ENCODE data around the gene HCRTR2. TPM values are rescaled to one million over a fixed set of nuclear protein-coding genes. Genes with fewer than 3 reads are reported as not detected.
"Not testable (repeated sequence)": the region's sequence is repeated elsewhere in the genome, so short reads cannot be mapped to it uniquely, and the experiment has no call there.

Gene HCRTR2
- total RNA-seq, 2 donors from 2014 or later = not detected

DNA sequence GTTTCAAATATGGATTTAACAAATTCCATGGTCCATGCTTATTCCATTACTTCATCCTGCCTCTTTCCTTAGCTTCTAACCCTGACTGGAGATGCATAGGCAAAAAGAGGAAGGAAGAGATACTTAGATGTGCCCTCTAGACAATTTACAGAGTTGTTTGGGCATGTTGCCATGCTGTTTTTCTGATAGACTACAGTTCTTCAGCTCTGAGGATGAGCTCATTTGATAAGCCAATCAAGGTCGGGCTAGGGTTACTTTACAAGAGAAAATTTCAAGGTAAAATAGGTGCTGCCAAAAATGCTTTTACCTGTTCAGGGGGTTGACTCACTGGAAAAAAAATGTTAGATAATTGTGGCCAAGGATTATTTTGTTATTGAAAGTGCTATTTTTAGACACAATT is 5.9 kb downstream of the HCRTR2 start:
- H3K27ac Mint-ChIP-seq = no peak overlapping the region
- H3K9me3 Mint-ChIP-seq = peaks cover 4% of the 10 kb centered on the region in 2 donors
- H3K4me3 Mint-ChIP-seq = no peak overlapping the region
- no peak for DNase-seq
- ATAC-seq (replicated peaks in 1 of 2) = no peak
- H3K27me3 Mint-ChIP-seq (ENCODE audit: low read depth) = peaks cover 7% of the 10 kb centered on the region
- H3K36me3 Mint-ChIP-seq (ENCODE audit: insufficient read depth in 2 of 2) = peaks cover 0 to 1% of the 10 kb centered on the region in 2 donors
- no peaks in the 10 kb centered on the region for H3K4me1 Mint-ChIP-seq (ENCODE audit: low read depth)

DNA sequence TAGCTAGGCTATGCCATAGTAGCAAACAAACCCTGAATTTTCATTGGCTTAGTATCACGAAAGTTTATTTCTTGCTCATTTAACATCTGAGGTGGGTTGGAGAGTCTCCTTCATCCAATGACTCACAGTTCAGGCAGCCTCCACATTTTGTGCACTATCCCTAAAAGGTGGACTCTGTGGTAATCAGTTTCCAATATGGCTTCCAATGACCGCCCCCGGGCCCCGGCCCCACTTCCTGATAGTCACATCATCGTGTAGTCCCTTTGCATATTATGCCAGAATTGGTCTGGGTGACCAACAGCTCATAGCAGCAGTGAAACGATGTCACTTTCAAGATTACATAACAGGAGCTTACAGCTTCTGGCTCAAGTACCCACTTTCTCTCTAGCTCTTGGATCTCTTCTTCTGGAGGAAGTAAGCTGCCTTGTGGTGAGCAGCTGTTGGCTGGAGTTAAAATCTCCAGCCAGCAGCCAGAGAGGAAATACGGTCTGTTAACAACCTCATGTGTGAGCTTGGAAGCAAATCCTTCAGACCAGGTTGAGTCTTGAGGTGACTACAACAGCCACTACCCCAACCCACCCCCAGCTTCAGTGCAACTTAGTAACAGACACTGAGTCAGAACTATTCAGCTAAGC is 7.8 kb downstream of the HCRTR2 start:
- Mint-ChIP-seq H3K4me3 (no peak overlapping the region), H3K4me1 (ENCODE audit: low read depth) (no peaks in the 10 kb centered on the region), H3K27ac (no peak overlapping the region), H3K36me3 (ENCODE audit: insufficient read depth in 2 of 2) (peaks cover 0 to 1% of the 10 kb centered on the region in 2 donors), H3K9me3 (peaks cover 4% of the 10 kb centered on the region in 2 donors), H3K27me3 (ENCODE audit: low read depth) (no peaks in the 10 kb centered on the region)
- no peak for ATAC-seq (replicated peaks in 1 of 2)
- DNase-seq = no peak

DNA sequence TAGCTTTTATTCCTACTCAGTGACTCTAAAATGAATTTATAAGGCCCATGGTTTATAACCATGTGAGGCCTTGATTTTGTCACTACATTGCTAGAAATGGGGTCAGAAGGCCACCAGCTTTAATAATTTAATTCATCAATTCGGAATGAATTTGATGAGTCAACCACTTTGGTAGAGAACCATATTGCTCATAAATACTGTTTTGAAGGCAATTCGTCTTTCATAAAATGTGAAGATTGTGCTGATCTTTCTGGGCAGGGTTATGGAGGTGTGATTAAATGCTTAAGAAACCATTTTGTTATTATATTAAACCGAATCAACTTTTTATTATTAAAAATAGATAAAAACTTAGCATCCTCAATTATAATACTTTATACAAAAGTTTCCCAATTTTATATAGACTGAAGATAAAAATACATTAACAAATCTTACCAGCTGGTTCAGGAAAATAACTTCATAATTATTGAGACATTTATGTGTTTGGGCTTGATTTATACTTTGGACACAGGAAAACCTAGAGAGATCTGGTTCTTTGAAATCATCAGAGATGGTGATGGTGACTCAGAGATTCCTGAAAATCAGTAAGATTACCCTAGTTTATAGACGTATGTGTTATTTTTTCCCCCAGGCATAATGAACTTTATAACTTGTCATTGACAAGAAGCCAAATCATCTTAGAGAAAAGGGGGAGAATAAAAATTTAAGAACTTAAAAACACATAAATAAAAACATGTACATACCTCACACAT is 10.6 kb downstream of the HCRTR2 start:
- H3K9me3 Mint-ChIP-seq = peaks cover 4% of the 10 kb centered on the region in 2 donors
- H3K27ac Mint-ChIP-seq = no peak overlapping the region

DNA sequence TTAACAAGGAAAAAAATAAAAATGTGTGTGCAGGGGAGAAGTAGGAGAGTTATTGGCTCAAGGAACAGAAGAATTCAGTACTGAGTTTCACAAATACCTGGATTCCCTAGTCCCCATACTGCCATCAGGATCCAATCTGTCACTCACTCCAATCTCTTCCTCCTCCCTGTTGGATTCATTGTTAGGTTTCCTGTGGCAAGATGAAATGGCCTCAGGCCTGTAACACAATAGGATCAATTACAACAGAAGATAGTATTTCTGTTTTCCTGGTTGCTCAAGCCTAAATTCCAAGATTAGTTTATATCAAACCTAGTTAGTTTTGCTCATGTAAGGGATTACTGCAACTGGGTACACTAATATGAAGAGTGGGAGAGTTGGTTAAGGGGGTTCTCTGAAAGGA is 24.4 kb downstream of the HCRTR2 start:
- no peaks in the 10 kb centered on the region for H3K36me3 Mint-ChIP-seq (ENCODE audit: insufficient read depth in 2 of 2)
- ATAC-seq (replicated peaks in 1 of 2) = no peak
- no peak overlapping the region for H3K27ac Mint-ChIP-seq
- DNase-seq = no peak
- peaks cover 0 to 2% of the 10 kb centered on the region in 2 donors for H3K9me3 Mint-ChIP-seq
- no peaks in the 10 kb centered on the region for H3K27me3 Mint-ChIP-seq (ENCODE audit: low read depth)
- no peaks in the 10 kb centered on the region for H3K4me1 Mint-ChIP-seq (ENCODE audit: low read depth)
- H3K4me3 Mint-ChIP-seq = no peak overlapping the region

More for the DNA sequence above, 10.6 kb downstream of the HCRTR2 start:
- Mint-ChIP-seq H3K4me3 (no peak overlapping the region), H3K27me3 (ENCODE audit: low read depth) (no peaks in the 10 kb centered on the region), H3K4me1 (ENCODE audit: low read depth) (no peaks in the 10 kb centered on the region), H3K36me3 (ENCODE audit: insufficient read depth in 2 of 2) (no peaks in the 10 kb centered on the region)
- ATAC-seq (replicated peaks in 1 of 2) (no peak), DNase-seq (no peak)

DNA sequence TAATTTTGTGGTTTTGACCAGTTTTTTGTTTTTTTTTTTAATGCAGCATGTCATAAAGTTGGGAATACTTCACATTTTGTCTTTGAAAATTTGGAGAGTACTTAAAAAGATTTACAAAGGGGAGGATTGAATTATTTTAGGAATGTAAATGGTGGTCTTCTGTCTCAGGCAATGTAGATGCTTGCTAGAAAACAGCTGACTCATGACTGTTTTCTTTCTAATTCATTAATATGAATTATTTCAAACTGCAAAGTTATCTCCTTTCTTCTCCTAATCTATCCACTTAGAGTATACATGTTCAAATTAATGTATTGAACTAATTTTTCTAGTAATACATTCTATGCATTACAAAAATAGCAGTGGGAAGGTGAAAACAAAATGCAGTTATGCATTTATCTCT is 24.9 kb downstream of the HCRTR2 start:
- ATAC-seq (replicated peaks in 1 of 2) (no peak), DNase-seq (no peak)
- Mint-ChIP-seq H3K36me3 (ENCODE audit: insufficient read depth in 2 of 2) (no peaks in the 10 kb centered on the region), H3K4me3 (no peak overlapping the region), H3K9me3 (peaks cover 0 to 3% of the 10 kb centered on the region in 2 donors), H3K27me3 (ENCODE audit: low read depth) (no peaks in the 10 kb centered on the region), H3K27ac (no peak overlapping the region), H3K4me1 (ENCODE audit: low read depth) (no peaks in the 10 kb centered on the region)

DNA sequence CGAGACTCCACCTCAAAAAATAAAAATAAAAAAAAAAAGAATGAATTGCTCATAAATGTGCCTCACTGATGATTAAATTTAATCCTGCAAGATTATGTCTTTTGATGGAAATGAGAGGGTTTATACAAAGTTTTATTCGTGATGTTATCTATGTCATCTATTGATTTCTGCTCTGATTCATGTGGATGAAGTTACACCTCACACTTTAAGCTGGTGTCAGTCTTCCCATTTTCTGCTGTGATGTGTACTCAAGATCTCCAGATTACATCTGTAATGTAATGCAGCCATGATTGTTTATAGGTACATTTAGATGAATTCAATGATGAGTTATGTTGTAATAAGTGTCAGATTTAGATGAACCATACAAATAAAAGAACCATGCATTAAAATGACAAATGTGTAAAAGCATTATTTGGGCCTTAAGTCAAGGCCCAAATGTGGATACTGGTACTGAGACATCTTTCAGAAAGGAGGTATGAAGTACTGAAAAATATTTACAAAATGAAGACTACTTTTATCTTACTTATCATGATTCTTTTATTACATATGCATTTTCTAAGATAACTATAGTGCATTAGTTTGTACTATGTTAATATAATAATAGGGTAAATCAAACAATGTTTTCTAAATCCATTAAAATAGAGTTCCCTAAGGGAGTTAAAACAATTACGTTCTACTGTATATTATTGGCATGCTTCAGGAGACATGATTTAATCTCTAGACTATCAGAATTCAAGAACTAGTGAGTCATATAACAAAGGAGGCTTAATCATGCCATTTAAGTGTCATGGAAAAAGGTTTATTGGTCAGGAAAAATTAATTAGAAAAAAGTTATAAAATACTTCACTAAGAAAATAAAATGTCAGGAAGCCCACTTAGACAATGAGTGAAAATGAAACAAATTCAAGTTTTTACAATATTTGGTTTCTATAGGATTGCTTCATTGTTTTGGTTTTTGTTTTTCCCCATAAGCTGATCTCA is 34.5 kb downstream of the HCRTR2 start:
- Mint-ChIP-seq H3K36me3 (ENCODE audit: insufficient read depth in 2 of 2) (no peaks in the 10 kb centered on the region), H3K4me3 (no peak overlapping the region), H3K9me3 (peaks cover 0 to 2% of the 10 kb centered on the region in 2 donors), H3K4me1 (ENCODE audit: low read depth) (no peaks in the 10 kb centered on the region), H3K27ac (no peak overlapping the region), H3K27me3 (ENCODE audit: low read depth) (no peaks in the 10 kb centered on the region)
- ATAC-seq (replicated peaks in 1 of 2) (no peak), DNase-seq (no peak)

DNA sequence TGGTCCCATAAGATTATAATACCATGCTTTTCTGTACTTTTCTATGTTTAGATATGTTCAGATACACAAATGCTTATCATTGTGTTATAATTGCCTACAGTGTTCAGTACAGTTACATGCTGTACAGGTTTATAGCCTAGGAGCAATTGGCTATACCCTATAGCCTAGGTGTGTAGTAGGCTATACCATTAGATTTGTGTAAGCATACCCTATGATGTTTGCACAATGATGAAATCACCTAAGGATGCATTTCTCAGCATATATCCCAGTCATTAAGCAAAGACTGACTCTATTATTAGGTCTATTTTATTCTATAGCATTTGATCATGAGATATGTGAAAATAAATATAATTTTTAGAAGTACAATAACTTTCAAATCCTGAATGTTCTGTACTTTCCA is 36.6 kb downstream of the HCRTR2 start:
- Mint-ChIP-seq H3K27me3 (ENCODE audit: low read depth) (no peaks in the 10 kb centered on the region), H3K36me3 (ENCODE audit: insufficient read depth in 2 of 2) (no peaks in the 10 kb centered on the region), H3K9me3 (peaks cover 0 to 4% of the 10 kb centered on the region in 2 donors), H3K4me1 (ENCODE audit: low read depth) (no peaks in the 10 kb centered on the region), H3K4me3 (no peak overlapping the region), H3K27ac (no peak overlapping the region)
- DNase-seq = no peak
- ATAC-seq (replicated peaks in 1 of 2) = no peak

DNA sequence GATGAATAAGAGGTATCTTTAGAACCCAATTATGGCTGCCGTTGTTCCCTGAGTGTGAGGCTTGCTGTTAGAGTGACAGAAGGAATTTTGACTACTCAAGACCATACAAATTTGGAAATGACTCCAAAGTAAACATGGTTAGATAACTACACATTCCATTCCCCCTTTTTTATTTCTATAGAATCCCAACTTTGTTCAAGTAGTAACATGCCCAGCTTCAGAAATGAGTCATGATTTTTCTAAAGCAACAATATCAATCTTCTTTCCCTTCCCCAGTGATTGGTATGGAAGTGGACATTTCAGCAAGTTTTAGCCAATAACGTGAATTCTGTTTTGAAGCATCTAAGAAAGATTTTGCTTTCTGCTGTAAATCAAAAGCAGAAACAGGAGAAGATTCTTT is 37.8 kb downstream of the HCRTR2 start:
- no peak for ATAC-seq (replicated peaks in 1 of 2)
- H3K9me3 Mint-ChIP-seq = peaks cover 0 to 6% of the 10 kb centered on the region in 2 donors
- H3K4me1 Mint-ChIP-seq (ENCODE audit: low read depth) = no peaks in the 10 kb centered on the region
- H3K27ac Mint-ChIP-seq = no peak overlapping the region
- no peak overlapping the region for H3K4me3 Mint-ChIP-seq
- no peaks in the 10 kb centered on the region for H3K36me3 Mint-ChIP-seq (ENCODE audit: insufficient read depth in 2 of 2)
- no peak for DNase-seq
- no peaks in the 10 kb centered on the region for H3K27me3 Mint-ChIP-seq (ENCODE audit: low read depth)

DNA sequence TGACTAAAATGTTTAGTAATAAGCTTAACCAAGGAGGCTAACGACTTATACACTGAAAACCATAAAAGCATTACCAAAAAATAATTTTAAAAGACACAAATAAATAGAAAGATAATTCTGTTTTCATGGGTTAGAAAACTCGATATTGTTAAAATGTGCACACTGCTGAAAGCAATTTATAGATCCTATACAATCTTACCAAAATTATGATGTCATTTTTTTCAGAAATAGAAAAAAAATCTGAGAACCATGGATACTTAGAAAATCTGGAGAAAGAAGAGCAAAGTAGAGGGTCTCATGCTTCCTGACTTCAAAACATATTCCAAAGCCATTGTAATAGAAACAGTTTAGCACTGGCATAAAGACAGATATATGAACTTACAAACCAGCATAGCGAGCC is 46.6 kb downstream of the HCRTR2 start:
- Mint-ChIP-seq H3K4me3 (no peak overlapping the region), H3K27ac (no peak overlapping the region), H3K36me3 (ENCODE audit: insufficient read depth in 2 of 2) (no peaks in the 10 kb centered on the region), H3K27me3 (ENCODE audit: low read depth) (no peaks in the 10 kb centered on the region), H3K4me1 (ENCODE audit: low read depth) (no peaks in the 10 kb centered on the region), H3K9me3 (peaks cover 5 to 12% of the 10 kb centered on the region in 2 donors)
- DNase-seq (no peak), ATAC-seq (replicated peaks in 1 of 2) (no peak)

DNA sequence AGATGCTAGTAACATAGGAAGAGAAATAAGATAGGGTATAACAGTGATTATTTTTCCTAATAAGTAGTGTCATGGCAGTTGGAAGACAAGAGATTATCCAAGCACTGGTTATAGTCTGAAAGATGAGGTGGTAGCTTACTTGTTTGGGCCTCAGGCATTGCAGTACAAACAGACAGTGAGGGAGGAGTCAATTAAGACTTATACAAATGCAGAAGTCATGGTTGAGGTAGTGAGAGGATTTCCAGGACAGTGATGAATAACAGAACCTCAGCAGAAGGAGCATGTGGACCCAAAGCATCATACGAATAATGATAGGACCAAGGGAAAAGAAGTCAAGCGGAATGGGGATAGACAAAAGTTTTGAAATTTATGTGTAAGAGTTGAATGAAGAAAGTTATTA is 53.5 kb downstream of the HCRTR2 start:
- ATAC-seq (replicated peaks in 1 of 2) (no peak), DNase-seq (no peak)
- Mint-ChIP-seq H3K4me3 (no peak overlapping the region), H3K27ac (no peak overlapping the region), H3K4me1 (ENCODE audit: low read depth) (no peaks in the 10 kb centered on the region), H3K27me3 (ENCODE audit: low read depth) (no peaks in the 10 kb centered on the region), H3K9me3 (peaks cover 8% of the 10 kb centered on the region in 2 donors), H3K36me3 (ENCODE audit: insufficient read depth in 2 of 2) (no peaks in the 10 kb centered on the region)

DNA sequence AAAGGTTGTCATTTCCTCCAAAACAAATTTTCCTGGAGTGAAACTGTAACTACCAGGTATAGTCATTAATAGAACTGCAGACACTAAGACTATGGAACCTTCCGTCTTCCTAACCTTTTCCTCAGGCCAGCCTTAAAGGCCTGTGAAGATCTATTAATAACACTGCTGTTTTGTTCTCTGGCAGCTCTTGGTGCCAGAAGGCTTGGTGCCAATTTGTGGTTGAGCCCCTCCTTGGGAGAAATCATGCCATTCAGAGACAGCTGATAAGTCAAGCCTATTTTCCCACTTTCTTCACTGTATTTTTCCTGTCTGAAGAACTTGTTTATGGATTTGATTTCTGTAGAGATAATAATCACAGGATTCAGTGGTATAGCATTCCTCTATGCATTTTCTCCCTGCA is 64.8 kb downstream of the HCRTR2 start:
- Mint-ChIP-seq H3K27me3 (ENCODE audit: low read depth) (no peaks in the 10 kb centered on the region), H3K9me3 (peaks cover 1 to 3% of the 10 kb centered on the region in 2 donors), H3K27ac (no peak overlapping the region), H3K4me1 (ENCODE audit: low read depth) (no peaks in the 10 kb centered on the region), H3K4me3 (no peak overlapping the region), H3K36me3 (ENCODE audit: insufficient read depth in 2 of 2) (no peaks in the 10 kb centered on the region)
- DNase-seq (no peak), ATAC-seq (replicated peaks in 1 of 2) (no peak)

DNA sequence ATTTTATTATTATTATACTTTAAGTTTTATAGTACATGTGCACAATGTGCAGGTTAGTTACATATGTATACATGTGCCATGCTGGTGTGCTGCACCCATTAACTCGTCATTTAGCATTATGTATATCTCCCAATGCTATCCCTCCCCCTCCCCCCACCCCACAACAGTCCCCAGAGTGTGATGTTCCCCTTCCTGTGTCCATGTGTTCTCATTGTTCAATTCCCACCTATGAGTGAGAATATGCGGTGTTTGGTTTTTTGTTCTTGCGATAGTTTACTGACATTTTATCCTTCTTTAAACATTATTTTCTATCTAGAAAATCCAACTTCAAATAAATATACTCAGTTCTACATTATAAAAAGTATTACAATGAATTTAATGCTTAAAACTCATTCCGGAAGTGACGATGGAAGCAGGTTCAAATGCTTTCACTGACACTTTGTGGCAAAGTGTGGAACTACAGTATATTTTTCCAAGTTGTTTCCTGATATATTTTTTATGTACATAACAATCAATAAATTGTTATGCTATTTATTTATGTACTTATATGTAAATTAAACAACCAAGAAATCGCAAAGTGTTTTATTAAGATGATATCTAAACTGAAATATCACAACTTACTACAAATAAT is 66.8 kb downstream of the HCRTR2 start:
- DNase-seq; H3K27me3 Mint-ChIP-seq (ENCODE audit: low read depth); H3K4me1 Mint-ChIP-seq (ENCODE audit: low read depth); ATAC-seq (replicated peaks in 1 of 2); H3K9me3 Mint-ChIP-seq; H3K36me3 Mint-ChIP-seq (ENCODE audit: insufficient read depth in 2 of 2); H3K4me3 Mint-ChIP-seq; H3K27ac Mint-ChIP-seq: not testable (repeated sequence)

DNA sequence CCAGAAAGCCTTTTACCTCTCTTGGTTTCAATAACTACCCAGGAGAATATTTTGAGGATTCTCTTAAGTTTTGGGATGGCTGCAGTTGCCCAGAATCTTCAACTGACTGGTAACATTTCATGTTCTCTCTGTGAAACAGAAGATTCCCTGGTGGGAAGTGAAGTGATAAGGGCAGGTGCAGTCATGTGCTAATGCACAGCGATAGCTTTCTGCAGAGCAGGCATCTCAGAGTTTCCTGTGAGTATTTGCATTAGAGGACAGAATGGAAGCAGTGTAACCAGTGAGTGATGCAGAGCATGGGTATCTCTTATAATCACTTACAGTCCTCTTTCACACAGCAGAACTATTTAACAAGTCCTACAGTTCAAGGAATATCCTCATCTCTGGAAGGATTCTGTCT is 76.1 kb downstream of the HCRTR2 start:
- Mint-ChIP-seq H3K4me1 (ENCODE audit: low read depth) (no peaks in the 10 kb centered on the region), H3K27me3 (ENCODE audit: low read depth) (no peaks in the 10 kb centered on the region), H3K9me3 (peaks cover 4% of the 10 kb centered on the region in 2 donors), H3K27ac (no peak overlapping the region), H3K4me3 (no peak overlapping the region), H3K36me3 (ENCODE audit: insufficient read depth in 2 of 2) (no peaks in the 10 kb centered on the region)
- DNase-seq (no peak), ATAC-seq (replicated peaks in 1 of 2) (no peak)
